Stomach (tissue), 9 donors: ENCODE measurements around the gene CPSF4L. TPM values are rescaled to one million over a fixed set of nuclear protein-coding genes. Genes with fewer than 3 reads are reported as not detected.
A peak's percentile ranks its signal among the peaks of the same experiment; 100 is the strongest.

ENCODE experiments used
- DNase-seq, 2 donors: peaks; one replicate each; pipeline versions ENCODE4 v3.0.0 to v3.0.0-alpha.2; 2013 to 2019
- H3K27ac ChIP-seq, 5 donors: fragments of 200-600 bp in 4 of 5; sonication (generic) in 4 of 5; one replicate each; pipeline ENCODE4 v1.5.1; 2013 to 2019; ENCODE audit warnings: mild to moderate bottlenecking in 1 of 5, moderate library complexity in 1 of 5
- H3K27me3 ChIP-seq, 3 donors: fragments of 200-600 bp; sonication (generic); one replicate each; pipeline ENCODE4 v1.5.1; 2017 to 2019; ENCODE audit warnings: mixed run types in 1 of 3
- H3K36me3 ChIP-seq, 4 donors: fragments of 200-600 bp; sonication (generic); 1 replicate in 3 of 4; 2 replicates in 1 of 4; pipeline ENCODE4 v1.5.1; 2016 to 2019
- H3K4me1 ChIP-seq, 4 donors: fragments of 200-600 bp; sonication (generic); one replicate each; pipeline ENCODE4 v1.5.1; 2016 to 2019
- H3K4me3 ChIP-seq, 4 donors: fragments of 200-600 bp; sonication (generic) in 3 of 4; one replicate each; pipeline ENCODE4 v1.5.1; 2016 to 2019; ENCODE audit warnings: mild to moderate bottlenecking in 1 of 4
- H3K9me3 ChIP-seq, 4 donors: fragments of 200-600 bp; sonication (generic); one replicate each; pipeline ENCODE4 v1.5.1; 2016 to 2019
- CTCF ChIP-seq, 7 experiments: fragments of 450-650 bp in 4 of 7; fragments of 200-600 bp in 3 of 7; sonication (generic) in 3 of 7; IDR thresholded peaks; one replicate each; pipeline ENCODE4 v1.5.1; 2016 to 2019; ENCODE audit warnings: antibody characterized with exemption in 7 of 7, control low read depth in 2 of 7, mild to moderate bottlenecking in 1 of 7
- EP300 ChIP-seq: sonication (generic); formaldehyde crosslinking; IDR thresholded peaks from one replicate; pipeline ENCODE4 v1.6.1; 2017; ENCODE audit warnings: antibody characterized with exemption
- POLR2A ChIP-seq, 4 donors: fragments of 450-650 bp; IDR thresholded peaks; one replicate each; pipeline ENCODE4 v1.6.1; 2016; ENCODE audit warnings: antibody characterized with exemption in 4 of 4, control low read depth in 2 of 4, mild to moderate bottlenecking in 1 of 4, moderate library complexity in 1 of 4
- POLR2AphosphoS5 ChIP-seq, 3 donors: sonication (generic); formaldehyde crosslinking; IDR thresholded peaks; one replicate each; pipeline ENCODE4 v1.6.1; 2016; ENCODE audit warnings: antibody characterized with exemption in 3 of 3
- WGBS, 5 donors: extraction: QIAGEN DNeasy Blood & Tissue Kit in 3 of 5; methylation state at CpG; one replicate each; pipeline versions ENCODE4 v1.1.5 to v1.1.7; 2013 to 2018; 5-methylcytosine and 5-hydroxymethylcytosine counted together
- intact Hi-C: fragments of 100-400 bp; cut with DNase I; formaldehyde crosslinking; loops from one replicate; pipeline ENCODE4 v1.15.1; 2023; ENCODE audit warnings: low total_unique reads
- polyA plus RNA-seq, 3 donors: library from polyadenylated mRNA; stranded (reverse); fragments of 200-250 nt; gene quantifications; one replicate each; pipeline ENCODE4 v1.2.3, GENCODE V29; 2013
- total RNA-seq, 5 donors: library from RNA; depleted of rRNA; stranded (reverse); fragments of >200 nt; gene quantifications; one replicate each; pipeline versions ENCODE4 v1.1.0 to v1.2.3, GENCODE V29; 2014 to 2016
- donor health status: healthy with polysubstance abuse.
- donor health status: Bipolar disorder and iron deficiency.
- donor health status: healthy.

Gene CPSF4L
- total and polyA plus RNA-seq, 8 donors, result not detected

GRCh38 chr17:73230088-73230487 lies 31.6 kb downstream of the CPSF4L start:
- Histone ChIP-seq H3K4me3 (peak overlapping the region in 1 of 4 donors; percentile 95), H3K27me3 (no peaks in the 10 kb centered on the region), H3K4me1 (peaks cover 37 to 73% (median 61%) of the 10 kb centered on the region in 4 donors), H3K36me3 (peaks cover 0 to 10% (median 1%) of the 10 kb centered on the region in 4 donors), H3K27ac (peak overlapping the region in 2 of 5 donors; percentile 21 to 35), H3K9me3 (no peaks in the 10 kb centered on the region)
- intact Hi-C loops, result no loop called here
- DNase-seq, result no peak
- WGBS, 5 donors, result 88 to 95% (median 92%) methylated on average over 6 of the region's 6 CpGs
- TF ChIP-seq POLR2AphosphoS5 (IDR thresholded peaks at IDR 0.05) (no peak), POLR2A (IDR thresholded peaks at IDR 0.05) (no peak), EP300 (no peak)

GRCh38 chr17:73228748-73229236 lies 32.9 kb downstream of the CPSF4L start:
- no peaks in the 10 kb centered on the region for H3K9me3 ChIP-seq
- no peak overlapping the region for H3K4me3 ChIP-seq
- TF ChIP-seq CTCF (IDR thresholded peaks at IDR 0.05), result no peak
- TF ChIP-seq EP300, result no peak
- TF ChIP-seq POLR2AphosphoS5 (IDR thresholded peaks at IDR 0.05), result peak; percentile 51 to 80 (median 58)
- intact Hi-C loops, result no loop called here
- 0 to 3% (median 0%) methylated on average over 2 of the region's 2 CpGs for WGBS, 5 donors
- DNase-seq, result peak; percentile 77 to 82
- peaks cover 0 to 8% (median 0%) of the 10 kb centered on the region in 4 donors for H3K36me3 ChIP-seq
- H3K4me1 ChIP-seq, result peaks cover 37 to 72% (median 57%) of the 10 kb centered on the region in 4 donors
- no peaks in the 10 kb centered on the region for H3K27me3 ChIP-seq
- peak overlapping the region in 4 of 5 donors; percentile 34 to 73 (median 59) for H3K27ac ChIP-seq

- Histone ChIP-seq H3K27ac (peak overlapping the region in 4 of 5 donors; percentile 13 to 73 (median 54)), H3K9me3 (no peaks in the 10 kb centered on the region), H3K4me3 (no peak overlapping the region), H3K27me3 (no peaks in the 10 kb centered on the region), H3K36me3 (peaks cover 0 to 10% (median 1%) of the 10 kb centered on the region in 4 donors), H3K4me1 (peaks cover 37 to 67% (median 50%) of the 10 kb centered on the region in 4 donors)
- TF ChIP-seq POLR2AphosphoS5 (IDR thresholded peaks at IDR 0.05), result no peak
- no peak for TF ChIP-seq EP300
- TF ChIP-seq POLR2A (IDR thresholded peaks at IDR 0.05), result no peak
- no peak for TF ChIP-seq CTCF (IDR thresholded peaks at IDR 0.05)
- 37 to 61% (median 48%) methylated on average over 6 of the region's 6 CpGs for WGBS, 5 donors
- DNase-seq, result no peak
- intact Hi-C loops, result no loop called here
Observed at GRCh38 chr17:73227944-73228343, 33.7 kb downstream of the CPSF4L start.

GRCh38 chr17:73227379-73227778 lies 34.3 kb downstream of the CPSF4L start:
- Histone ChIP-seq H3K4me1 (peaks cover 37 to 70% (median 53%) of the 10 kb centered on the region in 4 donors), H3K36me3 (peaks cover 0 to 11% (median 3%) of the 10 kb centered on the region in 4 donors), H3K27ac (peak overlapping the region in 2 of 5 donors; percentile 51 to 58), H3K4me3 (no peak overlapping the region), H3K9me3 (no peaks in the 10 kb centered on the region), H3K27me3 (no peaks in the 10 kb centered on the region)
- 58 to 71% (median 60%) methylated on average over 3 of the region's 3 CpGs for WGBS, 5 donors
- intact Hi-C loops, result no loop called here
- no peak for DNase-seq
- TF ChIP-seq POLR2A (IDR thresholded peaks at IDR 0.05) (no peak), POLR2AphosphoS5 (IDR thresholded peaks at IDR 0.05) (no peak), CTCF (IDR thresholded peaks at IDR 0.05) (no peak), EP300 (no peak)

- WGBS, 5 donors, result 48 to 56% (median 55%) methylated on average over 3 of the region's 3 CpGs
Observed at GRCh38 chr17:73226556-73227172, 35.0 kb downstream of the CPSF4L start.

More at GRCh38 chr17:73226556-73227172, 35.0 kb downstream of the CPSF4L start:
- no peaks in the 10 kb centered on the region for H3K9me3 ChIP-seq
- H3K36me3 ChIP-seq, result peaks cover 0 to 11% (median 3%) of the 10 kb centered on the region in 4 donors
- intact Hi-C loops, result no loop called here
- H3K4me1 ChIP-seq, result peaks cover 37 to 70% (median 53%) of the 10 kb centered on the region in 4 donors
- H3K27me3 ChIP-seq, result no peaks in the 10 kb centered on the region
- TF ChIP-seq EP300 (no peak), POLR2AphosphoS5 (IDR thresholded peaks at IDR 0.05) (no peak), CTCF (IDR thresholded peaks at IDR 0.05) (no peak)
- H3K4me3 ChIP-seq, result no peak overlapping the region
- DNase-seq, result no peak
- H3K27ac ChIP-seq, result peak overlapping the region in 1 of 5 donors; percentile 51
